ENCODE data around the gene TNK1.

Gene TNK1

DNA sequence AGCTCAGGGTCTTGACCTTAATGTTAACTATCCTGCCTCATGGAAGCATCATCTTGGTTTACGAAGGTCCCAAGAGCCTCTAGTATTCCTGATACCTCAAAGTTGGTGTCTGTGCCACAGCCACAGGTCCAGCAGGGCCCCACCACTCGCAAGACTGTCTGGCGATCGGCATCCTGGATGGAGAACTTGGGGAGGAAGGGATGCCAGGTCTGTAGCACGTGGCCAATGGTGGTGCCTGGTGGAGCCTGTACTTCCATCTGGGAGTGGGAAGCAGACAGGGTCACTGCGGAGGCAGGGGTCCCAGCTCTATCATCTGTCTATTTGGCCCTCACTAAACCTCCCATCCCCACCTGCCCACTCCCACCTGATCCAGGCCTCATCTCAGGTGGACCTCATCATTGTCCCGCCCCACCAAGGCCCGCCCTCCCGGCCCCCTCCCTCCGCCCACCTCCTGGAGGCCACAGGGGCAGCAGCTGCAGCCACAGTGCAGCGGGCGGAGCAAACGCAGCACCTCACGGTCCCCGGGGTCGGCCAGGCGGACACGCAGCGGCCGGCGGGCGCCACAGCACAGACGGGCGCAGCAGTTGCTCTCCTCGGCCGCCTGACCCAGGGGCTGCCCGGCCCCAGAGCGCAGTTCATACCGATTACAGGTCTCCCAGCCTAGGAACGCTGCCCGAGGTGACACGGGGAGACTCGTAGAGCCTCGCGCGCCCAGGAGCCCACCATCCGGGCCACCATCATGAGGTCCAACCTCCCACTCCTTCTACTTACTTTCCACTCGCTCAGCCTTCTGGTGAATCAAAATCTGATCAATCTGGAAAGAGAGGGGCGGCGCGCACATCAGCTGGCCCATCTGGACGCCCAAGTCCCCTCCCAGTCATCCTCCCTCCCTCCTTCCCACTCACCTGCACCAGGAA, 12.1 kb downstream of the TNK1 start:
- Histone ChIP-seq H3K36me3 (ENCODE audit: control insufficient read depth, insufficient read depth, low read length) (peaks cover 14% of the 10 kb centered on the region), H3K27me3 (replicated peaks; ENCODE audit: control insufficient read depth, insufficient read depth, low read length) (no peaks in the 10 kb centered on the region), H3K4me3 (replicated peaks; ENCODE audit: low read depth, low read length) (peak overlapping the region; percentile 89)
- DNase-seq (ENCODE audit: extremely low read depth, insufficient read length): no peak
- TF ChIP-seq, protein P1, sequence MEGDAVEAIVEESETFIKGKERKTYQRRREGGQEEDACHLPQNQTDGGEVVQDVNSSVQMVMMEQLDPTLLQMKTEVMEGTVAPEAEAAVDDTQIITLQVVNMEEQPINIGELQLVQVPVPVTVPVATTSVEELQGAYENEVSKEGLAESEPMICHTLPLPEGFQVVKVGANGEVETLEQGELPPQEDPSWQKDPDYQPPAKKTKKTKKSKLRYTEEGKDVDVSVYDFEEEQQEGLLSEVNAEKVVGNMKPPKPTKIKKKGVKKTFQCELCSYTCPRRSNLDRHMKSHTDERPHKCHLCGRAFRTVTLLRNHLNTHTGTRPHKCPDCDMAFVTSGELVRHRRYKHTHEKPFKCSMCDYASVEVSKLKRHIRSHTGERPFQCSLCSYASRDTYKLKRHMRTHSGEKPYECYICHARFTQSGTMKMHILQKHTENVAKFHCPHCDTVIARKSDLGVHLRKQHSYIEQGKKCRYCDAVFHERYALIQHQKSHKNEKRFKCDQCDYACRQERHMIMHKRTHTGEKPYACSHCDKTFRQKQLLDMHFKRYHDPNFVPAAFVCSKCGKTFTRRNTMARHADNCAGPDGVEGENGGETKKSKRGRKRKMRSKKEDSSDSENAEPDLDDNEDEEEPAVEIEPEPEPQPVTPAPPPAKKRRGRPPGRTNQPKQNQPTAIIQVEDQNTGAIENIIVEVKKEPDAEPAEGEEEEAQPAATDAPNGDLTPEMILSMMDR (IDR thresholded peaks at IDR 0.05; ENCODE audit: insufficient read depth, low read length, poor library complexity, severe bottlenecking): no peak

DNA sequence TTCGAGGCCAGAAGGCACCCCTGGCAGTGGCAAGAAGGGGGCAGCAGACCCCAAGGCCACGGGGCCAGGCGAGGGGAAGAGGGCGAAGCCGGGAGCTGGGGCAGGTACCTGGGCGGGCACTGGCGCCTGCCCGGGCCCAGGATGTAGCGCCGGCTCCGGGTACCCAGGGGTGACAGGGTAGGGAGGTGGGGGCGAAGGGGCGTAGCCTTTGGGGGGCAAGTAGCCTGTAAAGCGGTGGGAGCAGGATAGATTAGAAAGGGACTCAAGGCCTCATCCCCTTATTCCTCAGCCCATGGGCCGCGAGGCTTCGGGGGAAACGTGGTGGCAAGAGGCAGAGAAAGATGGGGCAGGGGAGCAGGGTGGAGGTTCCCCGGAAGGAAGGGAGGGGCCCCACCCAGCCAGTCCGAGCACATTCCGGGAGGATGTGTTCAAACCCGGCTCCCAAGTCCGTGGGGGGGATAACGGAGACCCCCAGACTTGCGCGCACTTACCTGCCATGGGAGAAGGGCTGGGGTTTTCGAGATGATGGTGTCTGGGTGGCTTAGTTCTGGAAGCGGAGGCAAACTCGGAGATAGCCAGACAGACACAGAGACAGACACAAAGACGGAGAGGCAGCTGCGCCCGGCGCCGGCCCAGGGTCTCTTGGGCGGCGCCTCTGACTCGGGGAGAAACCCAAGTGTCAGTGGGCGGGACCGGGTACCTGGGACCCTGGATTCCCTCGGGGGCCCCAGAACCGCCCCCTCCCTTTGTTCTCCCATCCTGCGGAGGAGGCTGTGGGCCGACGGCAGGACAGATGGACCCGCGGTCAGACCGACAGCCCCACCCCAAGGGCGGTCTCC, 12.9 kb downstream of the TNK1 start:
- DNase-seq (ENCODE audit: extremely low read depth, insufficient read length): no peak
- peaks cover 13% of the 10 kb centered on the region for H3K36me3 ChIP-seq (ENCODE audit: control insufficient read depth, insufficient read depth, low read length)
- TF ChIP-seq, protein P1 (IDR thresholded peaks at IDR 0.05; ENCODE audit: insufficient read depth, low read length, poor library complexity, severe bottlenecking): no peak
- peak overlapping the region; percentile 89 for H3K4me3 ChIP-seq (replicated peaks; ENCODE audit: low read depth, low read length)
- no peaks in the 10 kb centered on the region for H3K27me3 ChIP-seq (replicated peaks; ENCODE audit: control insufficient read depth, insufficient read depth, low read length)

DNA sequence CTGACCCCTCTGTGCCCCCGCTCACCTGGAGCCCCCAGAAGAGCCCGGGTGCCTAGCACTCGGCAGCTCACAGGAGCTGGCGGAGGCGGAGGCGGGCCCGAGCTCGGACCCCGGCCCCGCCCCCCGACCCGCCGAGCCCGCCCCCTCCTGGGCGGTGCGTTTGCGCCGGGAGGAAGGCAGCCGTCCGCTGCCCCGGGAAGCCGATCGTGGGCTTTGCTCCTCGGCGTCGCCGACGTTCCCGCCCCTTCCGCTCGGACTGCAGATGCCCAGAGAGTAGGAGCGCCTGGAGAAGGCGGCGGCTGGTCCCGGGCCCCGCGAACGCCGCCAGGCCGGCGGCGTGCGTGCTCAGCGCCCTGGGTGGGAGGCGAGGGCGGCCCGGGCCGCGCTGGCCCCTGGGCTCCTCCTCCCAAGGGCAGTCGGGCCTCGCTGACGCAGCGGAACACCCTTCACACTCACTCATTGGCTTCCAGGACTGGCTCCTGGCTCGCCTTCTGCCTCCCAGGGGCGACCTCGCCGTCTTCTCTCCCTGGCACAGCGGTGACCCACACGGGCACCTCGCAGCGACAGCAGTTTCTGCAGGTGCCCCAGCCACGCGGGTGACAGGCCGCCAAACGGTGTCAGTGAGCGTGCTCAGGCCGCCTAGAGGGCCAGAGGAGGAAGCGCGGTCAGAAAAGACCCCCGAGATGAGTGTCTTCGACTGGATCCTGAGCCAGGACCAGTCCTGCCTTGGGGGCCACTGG, 13.7 kb downstream of the TNK1 start, which contains the start of gene PLSCR3:
TSS of gene PLSCR3 (minus strand) at position 74 of the 740 bp plus-strand sequence. CDS start 415 bp downstream, outside the sequence.
- DNase-seq (ENCODE audit: extremely low read depth, insufficient read length): peak; percentile 87
- peak within 1 kb of the TSS; percentile 89 for H3K4me3 ChIP-seq (replicated peaks; ENCODE audit: low read depth, low read length)
- no peaks in the 10 kb centered on the region for H3K27me3 ChIP-seq (replicated peaks; ENCODE audit: control insufficient read depth, insufficient read depth, low read length)
- peaks cover 9% of the 10 kb centered on the region for H3K36me3 ChIP-seq (ENCODE audit: control insufficient read depth, insufficient read depth, low read length)
- TF ChIP-seq, protein P1 (IDR thresholded peaks at IDR 0.05; ENCODE audit: insufficient read depth, low read length, poor library complexity, severe bottlenecking): peak; percentile 47

DNA sequence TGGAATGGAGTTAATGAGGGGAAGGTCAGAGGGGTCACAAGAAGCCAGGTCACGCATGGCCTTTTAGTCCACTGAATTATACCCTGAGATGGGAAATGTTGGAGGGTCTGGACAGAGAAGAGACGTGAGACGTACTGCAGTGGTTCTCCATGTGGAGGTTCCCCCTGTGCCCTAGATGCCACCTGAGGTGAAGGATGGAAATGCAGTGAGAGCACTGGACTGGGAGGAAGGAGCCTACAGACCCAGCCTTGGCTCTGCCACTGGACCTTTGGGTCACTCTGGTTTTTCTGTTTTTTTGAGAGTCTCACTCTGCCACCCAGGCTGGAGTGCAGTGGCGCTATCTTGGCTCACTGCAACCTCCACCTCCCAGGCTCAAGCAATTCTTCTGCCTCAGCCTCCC, 15.3 kb downstream of the TNK1 start:
- no peaks in the 10 kb centered on the region; the same call in none of the 2 replicates for H3K36me3 ChIP-seq (ENCODE audit: control insufficient read depth, insufficient read depth, low read length)
- DNase-seq (ENCODE audit: extremely low read depth, insufficient read length): no peak
- no peaks in the 10 kb centered on the region for H3K27me3 ChIP-seq (replicated peaks; ENCODE audit: control insufficient read depth, insufficient read depth, low read length)
- H3K4me3 ChIP-seq (replicated peaks; ENCODE audit: low read depth, low read length): no peak overlapping the region
- TF ChIP-seq, protein P1 (IDR thresholded peaks at IDR 0.05; ENCODE audit: insufficient read depth, low read length, poor library complexity, severe bottlenecking): no peak

DNA sequence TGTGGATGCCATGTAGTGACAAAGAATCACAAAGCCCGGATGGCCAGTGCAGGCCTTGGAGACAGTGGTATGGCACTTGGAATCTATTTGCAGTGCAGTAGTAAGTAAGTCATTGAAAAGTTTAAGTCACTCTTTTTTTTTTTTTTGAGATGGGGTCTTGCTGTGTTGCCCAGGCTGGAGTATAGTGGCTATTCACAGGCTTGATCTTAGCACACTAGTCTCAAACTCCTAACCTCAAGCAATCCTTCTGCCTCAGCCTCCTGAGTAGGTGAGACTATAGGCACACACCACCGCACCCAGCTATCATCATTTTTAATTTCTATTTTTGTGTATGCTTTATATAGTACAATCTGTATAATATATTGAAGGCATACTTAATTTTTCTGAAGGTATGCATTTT, 17.7 kb downstream of the TNK1 start:
- H3K4me3 ChIP-seq (replicated peaks; ENCODE audit: low read depth, low read length): no peak overlapping the region
- no peaks in the 10 kb centered on the region for H3K27me3 ChIP-seq (replicated peaks; ENCODE audit: control insufficient read depth, insufficient read depth, low read length)
- no peak for DNase-seq (ENCODE audit: extremely low read depth, insufficient read length)
- H3K36me3 ChIP-seq (ENCODE audit: control insufficient read depth, insufficient read depth, low read length): no peaks in the 10 kb centered on the region
- TF ChIP-seq, protein P1 (IDR thresholded peaks at IDR 0.05; ENCODE audit: insufficient read depth, low read length, poor library complexity, severe bottlenecking): no peak

All from GM06990 (cell line).